Natural killer cell treated with Interleukin-12 subunit alpha and Interleukin-12 subunit beta and Interleukin-15 and Interleukin-18, amount 100 ng/mL, for 72 hours (primary cell): Measurements from ENCODE around the gene GLDC. TPM values are rescaled to one million over a fixed set of nuclear protein-coding genes. Genes with fewer than 3 reads are reported as not detected.
"Not testable (repeated sequence)": the region's sequence is repeated elsewhere in the genome, so short reads cannot be mapped to it uniquely, and the experiment has no call there.

ENCODE experiments used
- ATAC-seq, 2 donors: fragments of 150-1000 bp; cut with Tn5 transposase in 1 of 2; sonication (Bioruptor Pico), chemical (Tn5 transposase) in 1 of 2; 2 replicates each; pipeline ENCODE4 v1.10.0; 2021
- DNase-seq: peaks from one replicate; pipeline ENCODE4 v3.0.0; 2022; ENCODE audit warnings: low spot score
- H3K27ac Mint-ChIP-seq, 2 donors: 1 replicate in 1 of 2; 2 replicates in 1 of 2; pipeline ENCODE4 v1.8.0; 2022; ENCODE audit warnings: mixed read lengths in 2 of 2, mild to moderate bottlenecking in 1 of 2, moderate library complexity in 1 of 2
- H3K27me3 Mint-ChIP-seq, 2 donors: 1 replicate in 1 of 2; 2 replicates in 1 of 2; pipeline ENCODE4 v1.8.0; 2022; ENCODE audit warnings: mixed read lengths in 2 of 2
- H3K36me3 Mint-ChIP-seq: one replicate; pipeline ENCODE4 v1.8.0; 2022; ENCODE audit warnings: mixed read lengths
- H3K4me1 Mint-ChIP-seq, 2 donors: 1 replicate in 1 of 2; 2 replicates in 1 of 2; pipeline ENCODE4 v1.8.0; 2022; ENCODE audit warnings: low read depth in 2 of 2, mixed read lengths in 2 of 2, mild to moderate bottlenecking in 1 of 2
- H3K4me3 Mint-ChIP-seq: one replicate; pipeline ENCODE4 v1.8.0; 2022; ENCODE audit warnings: mixed read lengths
- H3K9me3 Mint-ChIP-seq: 2 replicates; pipeline ENCODE4 v1.8.0; 2022; ENCODE audit warnings: mixed read lengths
- total RNA-seq, 2 donors: library from RNA; stranded (reverse); gene quantifications; one replicate each; pipeline ENCODE4 v1.2.3, GENCODE V29; 2022

Gene GLDC
- total RNA-seq, 2 donors from 2014 or later, result 1.4 to 15.2 TPM

DNA sequence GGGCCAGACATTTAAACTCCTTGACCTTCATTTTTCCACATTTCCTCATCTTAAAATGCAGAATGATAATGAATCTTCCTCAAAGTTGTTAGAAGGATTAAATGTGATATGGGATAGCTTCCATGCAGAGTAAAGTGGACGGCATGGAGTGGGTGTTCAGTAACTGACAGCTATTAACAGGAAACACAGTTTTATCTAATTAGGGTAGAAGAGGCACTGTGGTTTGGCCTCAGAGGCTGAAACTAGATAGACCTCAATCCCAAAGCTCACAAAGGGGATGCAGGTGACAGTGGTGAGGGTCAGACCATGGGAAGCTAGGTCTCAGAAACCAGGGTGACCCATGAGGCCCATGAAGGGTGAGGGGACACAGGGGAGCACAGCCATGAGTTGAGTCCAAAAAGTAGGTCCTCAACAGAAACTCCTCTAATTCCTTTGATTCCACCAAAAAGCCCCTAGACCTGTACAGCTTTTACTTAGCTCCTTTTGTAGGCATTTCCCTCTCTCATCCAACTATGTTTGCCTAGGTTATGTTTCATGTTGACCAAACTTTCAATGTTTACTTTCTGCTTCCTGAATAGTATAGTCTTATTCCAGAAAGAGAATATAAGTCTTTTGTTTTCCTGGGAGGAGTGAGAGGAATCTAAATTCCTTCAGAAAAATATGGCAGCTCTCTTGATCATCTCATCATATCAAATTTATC is 27.9 kb upstream of the GLDC start:
- ATAC-seq, result no peak
- Mint-ChIP-seq H3K4me1 (no peaks in the 10 kb centered on the region), H3K4me3 (no peak overlapping the region), H3K27me3 (no peaks in the 10 kb centered on the region), H3K36me3 (no peaks in the 10 kb centered on the region), H3K27ac (no peak overlapping the region), H3K9me3 (no peaks in the 10 kb centered on the region)
- no peak for DNase-seq

DNA sequence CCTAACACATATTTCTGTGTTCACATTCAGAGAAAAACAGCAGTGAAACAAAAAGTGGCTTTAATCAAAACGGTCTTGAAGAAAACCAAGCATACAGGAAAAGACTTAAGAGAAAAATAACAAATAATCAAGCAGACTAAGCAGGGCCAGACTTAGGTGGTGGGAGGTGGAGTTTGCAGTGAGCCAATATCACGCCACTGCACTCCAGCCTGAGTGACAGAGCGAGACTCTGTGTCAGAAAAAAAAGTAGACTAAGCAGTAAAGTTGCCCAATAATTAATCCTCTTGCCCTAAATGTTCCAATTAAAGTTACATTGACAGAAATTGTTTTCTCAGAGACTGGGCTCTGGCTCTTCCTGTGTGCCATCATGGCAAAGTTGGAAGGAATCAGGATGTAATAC is 26.6 kb upstream of the GLDC start:
- no peaks in the 10 kb centered on the region for H3K9me3 Mint-ChIP-seq

DNA sequence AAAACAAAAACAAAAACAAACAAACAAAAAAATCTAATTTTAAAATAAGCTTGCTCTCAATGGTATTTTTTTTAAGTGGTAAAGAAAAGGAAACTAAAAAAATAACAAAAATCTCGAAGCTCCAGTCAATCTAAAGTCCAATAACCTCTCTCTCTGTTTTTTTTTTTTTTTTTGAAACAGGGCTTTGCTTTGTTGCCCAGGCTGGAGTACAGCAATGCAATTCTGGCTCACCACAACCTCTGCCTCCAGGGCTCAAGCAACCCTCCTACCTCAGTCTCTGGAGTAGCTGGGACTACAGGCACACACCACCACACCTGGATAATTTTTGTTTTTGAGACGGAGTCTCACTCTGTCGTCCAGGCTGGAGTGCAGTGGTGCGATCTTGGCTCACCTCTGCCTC is 25.9 kb upstream of the GLDC start:
- Mint-ChIP-seq H3K9me3 (no peaks in the 10 kb centered on the region), H3K4me3 (no peak overlapping the region), H3K27ac (no peak overlapping the region), H3K27me3 (no peaks in the 10 kb centered on the region), H3K36me3 (no peaks in the 10 kb centered on the region), H3K4me1 (peaks cover 0 to 2% of the 10 kb centered on the region in 2 donors)
- DNase-seq (no peak), ATAC-seq (no peak)

More for the DNA sequence above, 26.6 kb upstream of the GLDC start:
- peaks cover 0 to 2% of the 10 kb centered on the region in 2 donors for H3K4me1 Mint-ChIP-seq
- H3K27me3 Mint-ChIP-seq, result no peaks in the 10 kb centered on the region
- no peak overlapping the region for H3K4me3 Mint-ChIP-seq
- H3K27ac Mint-ChIP-seq, result no peak overlapping the region
- ATAC-seq (no peak), DNase-seq (no peak)
- H3K36me3 Mint-ChIP-seq, result no peaks in the 10 kb centered on the region

DNA sequence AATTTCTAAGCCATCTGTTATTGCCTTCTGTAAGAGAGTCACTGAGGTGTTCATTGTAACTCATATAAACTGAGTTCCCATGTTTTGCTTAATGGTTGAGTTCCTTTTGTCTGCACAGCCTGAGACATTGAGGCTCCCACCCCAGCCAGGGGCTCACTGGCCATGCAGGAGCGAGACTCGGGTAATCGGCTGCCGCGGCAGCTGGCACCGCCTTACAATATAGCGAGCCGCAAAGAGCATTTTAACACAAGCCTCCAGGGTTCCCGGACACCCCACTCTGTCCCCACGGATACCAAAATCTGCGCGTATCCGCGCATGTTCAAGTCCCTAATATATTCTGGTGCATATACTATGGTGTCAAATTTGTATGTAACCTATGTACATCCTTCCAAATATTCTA is 24.4 kb upstream of the GLDC start:
- no peak overlapping the region for H3K4me3 Mint-ChIP-seq
- H3K4me1 Mint-ChIP-seq, result peaks cover 0 to 2% of the 10 kb centered on the region in 2 donors
- no peaks in the 10 kb centered on the region for H3K9me3 Mint-ChIP-seq
- DNase-seq (no peak), ATAC-seq (no peak)
- no peaks in the 10 kb centered on the region for H3K36me3 Mint-ChIP-seq
- no peak overlapping the region for H3K27ac Mint-ChIP-seq
- no peaks in the 10 kb centered on the region for H3K27me3 Mint-ChIP-seq

DNA sequence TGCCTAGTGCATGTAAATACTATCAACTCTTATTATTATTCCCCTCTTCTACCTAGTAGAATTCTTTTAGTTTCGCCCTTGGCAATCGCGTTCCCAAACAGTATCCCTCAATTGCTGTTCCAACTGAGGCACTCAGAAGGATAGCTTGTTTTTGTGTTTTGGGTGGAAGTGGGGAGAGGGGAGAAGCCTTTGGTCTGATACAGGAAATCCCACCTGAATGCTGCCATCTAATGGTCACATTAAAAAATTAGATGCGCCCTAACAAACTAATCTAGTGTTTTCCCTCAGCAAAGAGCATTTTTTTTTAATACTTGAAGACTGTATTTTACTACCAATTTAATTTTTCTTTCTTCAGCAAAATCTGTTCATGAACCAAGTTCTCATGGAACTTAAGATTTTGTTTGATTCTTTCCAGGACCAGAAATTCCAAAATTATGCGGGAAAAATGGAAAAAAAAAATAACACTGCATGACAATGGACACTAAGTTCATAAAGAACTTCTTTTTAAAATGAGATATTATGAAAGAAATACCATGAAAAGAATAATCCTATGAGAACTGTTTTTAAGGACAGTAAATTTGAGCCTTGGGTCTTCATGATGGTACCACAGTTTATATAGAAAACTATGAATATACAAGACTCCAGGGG is 22.2 kb upstream of the GLDC start:
- Mint-ChIP-seq H3K4me1 (peaks cover 0 to 2% of the 10 kb centered on the region in 2 donors), H3K27me3 (no peaks in the 10 kb centered on the region), H3K27ac (no peak overlapping the region), H3K4me3 (no peak overlapping the region), H3K9me3 (no peaks in the 10 kb centered on the region), H3K36me3 (no peaks in the 10 kb centered on the region)
- no peak for DNase-seq
- ATAC-seq, result no peak

DNA sequence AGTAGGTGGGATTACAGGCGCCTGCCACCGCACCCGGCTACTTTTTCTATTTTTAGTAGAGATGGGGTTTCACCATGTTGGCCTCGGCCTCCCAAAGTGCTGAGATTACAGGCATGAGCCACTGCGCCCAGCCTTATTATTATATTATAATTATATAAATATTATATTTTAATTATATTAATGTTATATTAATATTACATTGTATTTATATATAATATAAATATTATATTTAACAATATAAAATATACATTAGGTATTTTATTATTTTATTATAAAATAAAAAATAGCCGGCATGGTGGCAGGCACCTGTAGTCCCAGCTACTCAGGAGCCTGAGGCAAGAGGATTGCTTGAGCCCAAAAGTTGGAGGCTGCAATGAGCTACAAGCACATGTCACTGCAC is 21.6 kb upstream of the GLDC start:
- H3K27ac Mint-ChIP-seq, result no peak overlapping the region
- H3K4me3 Mint-ChIP-seq, result no peak overlapping the region
- no peaks in the 10 kb centered on the region for H3K9me3 Mint-ChIP-seq
- no peak for DNase-seq
- peaks cover 0 to 2% of the 10 kb centered on the region in 2 donors for H3K4me1 Mint-ChIP-seq
- H3K27me3 Mint-ChIP-seq, result no peaks in the 10 kb centered on the region
- no peak for ATAC-seq
- no peaks in the 10 kb centered on the region for H3K36me3 Mint-ChIP-seq

DNA sequence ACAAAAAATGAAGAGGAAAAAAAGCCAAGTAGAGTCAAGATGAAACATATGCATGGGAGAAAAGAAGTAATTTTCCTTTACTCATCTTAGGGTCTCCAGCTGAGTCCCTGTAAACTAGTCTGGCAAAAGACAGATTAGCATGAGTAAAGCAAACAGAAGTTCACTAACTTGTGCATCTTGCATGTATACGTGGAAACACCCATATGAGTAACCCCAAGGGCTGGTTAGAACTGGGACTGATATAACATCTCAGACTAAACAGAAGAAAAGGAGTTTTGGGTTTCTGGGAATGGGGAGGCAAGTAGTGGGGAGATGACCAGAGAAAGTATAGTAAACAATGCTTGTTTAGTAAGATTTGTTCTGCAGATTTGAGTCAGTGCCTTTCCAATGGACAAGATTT is 20.1 kb upstream of the GLDC start:
- Mint-ChIP-seq H3K27ac (no peak overlapping the region), H3K4me3 (no peak overlapping the region), H3K27me3 (no peaks in the 10 kb centered on the region), H3K9me3 (no peaks in the 10 kb centered on the region), H3K36me3 (no peaks in the 10 kb centered on the region), H3K4me1 (peaks cover 0 to 2% of the 10 kb centered on the region in 2 donors)
- no peak for ATAC-seq
- no peak for DNase-seq

DNA sequence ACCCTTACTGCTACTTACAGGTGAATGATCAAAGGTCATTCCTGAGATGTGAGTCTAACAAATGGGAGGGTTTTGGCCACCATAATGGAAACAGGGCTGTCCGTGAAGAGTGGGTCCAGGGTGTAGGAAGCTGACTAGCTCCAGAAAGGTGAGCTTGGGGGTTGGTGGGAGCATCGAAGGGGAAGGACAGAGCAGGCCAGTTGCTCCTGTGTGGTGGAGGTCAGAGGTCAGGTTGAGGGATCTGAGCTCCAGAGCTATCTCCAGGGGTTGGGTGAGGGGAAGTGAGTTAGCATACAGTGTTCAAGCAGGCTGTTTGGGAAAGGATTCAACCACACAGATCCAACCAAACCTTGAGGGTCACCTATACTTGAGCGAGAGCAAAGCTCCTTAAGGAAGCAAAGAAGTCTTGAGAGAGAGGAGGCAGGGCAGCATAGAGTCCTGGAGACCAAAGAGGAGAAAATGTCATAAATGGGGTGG is 18.7 kb upstream of the GLDC start:
- ATAC-seq, result no peak
- DNase-seq, result no peak
- Mint-ChIP-seq H3K4me3 (no peak overlapping the region), H3K36me3 (no peaks in the 10 kb centered on the region), H3K4me1 (peaks cover 0 to 2% of the 10 kb centered on the region in 2 donors), H3K27me3 (no peaks in the 10 kb centered on the region), H3K27ac (no peak overlapping the region), H3K9me3 (no peaks in the 10 kb centered on the region)

DNA sequence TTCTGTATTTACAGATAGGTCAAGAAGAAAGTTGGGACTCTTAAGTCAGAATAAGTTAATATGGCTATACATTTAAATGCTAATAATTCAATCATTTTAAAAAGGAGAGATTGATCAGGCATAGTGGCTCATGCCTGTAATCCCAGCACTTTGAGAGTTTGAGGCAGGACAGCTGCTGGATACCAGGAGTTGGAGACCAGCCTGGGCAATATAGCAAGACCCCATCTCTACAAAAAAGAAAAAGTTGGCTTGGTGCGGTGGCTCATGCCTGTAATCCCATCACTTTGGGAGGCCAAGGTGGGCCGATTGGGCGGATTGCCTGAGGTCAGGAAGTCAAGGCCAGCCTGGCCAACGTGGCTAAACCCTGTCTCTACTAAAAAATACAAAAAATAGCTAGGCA is 15.0 kb upstream of the GLDC start:
- H3K4me1 Mint-ChIP-seq, result no peaks in the 10 kb centered on the region
- no peak overlapping the region for H3K27ac Mint-ChIP-seq
- no peaks in the 10 kb centered on the region for H3K36me3 Mint-ChIP-seq
- ATAC-seq (no peak), DNase-seq (no peak)
- H3K4me3 Mint-ChIP-seq, result no peak overlapping the region
- H3K9me3 Mint-ChIP-seq, result no peaks in the 10 kb centered on the region
- peaks cover 0 to 3% of the 10 kb centered on the region in 2 donors for H3K27me3 Mint-ChIP-seq

DNA sequence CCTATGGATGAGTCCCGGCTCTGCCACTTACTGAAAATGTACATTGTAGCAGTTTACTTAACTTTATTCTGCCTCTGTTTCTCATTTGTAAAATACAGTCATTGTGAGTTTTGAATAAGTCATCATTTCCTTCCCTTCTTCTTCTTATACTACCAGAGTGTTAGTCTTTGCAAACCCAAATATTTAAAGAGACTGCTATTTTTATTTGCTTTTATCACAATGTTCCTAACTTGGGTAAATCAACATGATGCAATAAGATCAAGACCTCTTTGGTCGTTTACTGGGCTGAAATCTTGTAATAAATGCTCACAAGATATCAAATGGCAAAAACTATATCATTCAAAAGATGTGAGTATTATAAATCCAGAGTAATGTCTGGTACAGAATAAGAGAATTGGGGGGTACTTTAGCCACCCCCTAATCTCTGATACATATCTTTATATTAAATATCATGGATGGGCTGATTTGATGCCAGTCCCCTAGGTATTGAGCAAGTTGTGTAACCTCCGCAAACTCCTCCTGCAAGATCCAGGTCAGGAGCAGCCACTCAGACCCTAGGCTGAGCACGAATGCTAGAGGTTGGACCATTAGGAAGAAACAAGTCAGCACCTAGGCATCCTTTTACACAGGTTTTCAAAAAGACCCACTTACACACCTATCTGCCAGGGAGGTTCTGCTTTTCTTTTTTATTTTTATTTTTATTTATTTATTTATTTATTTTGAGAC is 13.3 kb upstream of the GLDC start:
- DNase-seq (no peak), ATAC-seq (no peak)
- no peak overlapping the region for H3K27ac Mint-ChIP-seq
- H3K4me1 Mint-ChIP-seq, result peaks cover 5% of the 10 kb centered on the region in 2 donors
- peaks cover 10 to 12% of the 10 kb centered on the region in 2 donors for H3K27me3 Mint-ChIP-seq
- no peaks in the 10 kb centered on the region for H3K36me3 Mint-ChIP-seq
- H3K4me3 Mint-ChIP-seq, result no peak overlapping the region
- H3K9me3 Mint-ChIP-seq, result no peaks in the 10 kb centered on the region

DNA sequence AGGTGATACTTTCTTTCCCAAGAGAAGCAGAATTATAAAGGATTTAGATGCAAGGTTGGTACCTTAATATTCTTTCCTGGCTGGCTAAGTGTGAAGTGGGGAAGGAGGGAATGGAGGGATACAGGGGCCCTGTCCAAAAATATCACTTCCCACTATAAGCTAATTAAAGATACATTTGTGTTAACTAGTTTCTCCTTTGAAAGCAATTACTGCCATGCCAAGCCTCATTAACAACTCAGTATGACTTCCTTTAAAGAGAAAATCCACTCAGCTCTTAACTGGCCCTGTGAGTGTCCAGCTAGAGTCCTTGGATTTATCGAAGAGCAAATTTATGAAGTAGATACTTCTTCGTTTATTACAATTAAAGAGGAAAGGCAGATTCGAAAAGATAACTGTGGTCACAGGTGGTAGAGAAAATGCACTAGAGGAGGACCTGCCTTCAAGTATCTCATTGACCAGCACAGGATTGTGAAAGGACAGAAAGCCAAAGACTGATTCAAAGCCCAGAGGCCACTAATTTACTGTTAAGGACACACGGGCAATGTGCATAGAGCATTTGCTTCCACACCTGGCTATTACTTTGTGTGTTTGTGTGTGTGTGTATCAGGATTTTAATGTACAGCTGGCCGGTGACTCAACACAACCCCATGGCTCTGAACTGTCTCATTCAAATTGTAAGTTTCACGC is 11.2 kb upstream of the GLDC start:
- Mint-ChIP-seq H3K9me3 (no peaks in the 10 kb centered on the region), H3K4me3 (no peak overlapping the region), H3K27me3 (peaks cover 18 to 25% of the 10 kb centered on the region in 2 donors), H3K27ac (no peak overlapping the region), H3K36me3 (no peaks in the 10 kb centered on the region), H3K4me1 (peaks cover 5% of the 10 kb centered on the region in 2 donors)
- DNase-seq, result no peak
- no peak for ATAC-seq

DNA sequence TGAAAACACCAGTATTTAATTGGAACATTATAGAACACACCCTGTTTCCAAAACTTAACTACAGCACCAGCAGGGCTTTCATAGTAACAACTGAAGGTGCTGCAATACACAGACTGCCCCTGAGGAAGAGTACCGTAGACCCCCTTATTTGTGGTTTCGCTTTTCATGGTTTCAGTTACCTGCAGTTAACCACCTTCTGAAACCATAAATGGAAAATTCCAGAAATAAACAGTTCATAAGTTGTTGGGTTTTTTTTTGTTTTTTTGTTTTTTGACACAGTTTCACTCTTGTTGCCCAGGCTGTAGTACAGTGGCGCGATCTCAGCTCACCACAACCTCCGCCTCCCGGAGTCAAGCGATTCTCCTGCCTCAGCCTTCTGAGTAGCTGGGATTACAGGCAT is 9.5 kb upstream of the GLDC start:
- Mint-ChIP-seq H3K4me3 (peak overlapping the region; percentile 44), H3K27me3 (peaks cover 18 to 25% of the 10 kb centered on the region in 2 donors), H3K4me1 (peaks cover 5% of the 10 kb centered on the region in 2 donors), H3K9me3 (no peaks in the 10 kb centered on the region), H3K27ac (no peak overlapping the region), H3K36me3 (no peaks in the 10 kb centered on the region)
- DNase-seq, result no peak
- no peak for ATAC-seq

DNA sequence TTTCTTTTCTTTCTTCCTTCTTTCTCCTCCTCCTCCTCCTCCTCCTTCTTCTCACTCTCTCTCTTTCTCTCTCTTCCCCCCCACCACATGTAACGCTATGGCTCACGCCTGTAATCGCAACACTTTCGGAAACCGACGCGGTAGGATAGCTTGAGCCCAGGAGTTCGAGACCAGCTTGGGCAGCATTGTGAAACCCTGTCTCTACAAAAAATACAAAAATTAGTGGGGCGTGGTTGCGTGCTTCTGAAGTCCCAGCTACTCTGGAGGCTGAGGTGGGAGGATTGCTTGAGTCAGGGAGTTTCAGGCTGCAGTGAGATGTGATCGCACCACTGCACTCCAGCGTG is 736 bp upstream of the GLDC start:
- no peaks in the 10 kb centered on the region for H3K9me3 Mint-ChIP-seq
- no peak for DNase-seq
- H3K4me1 Mint-ChIP-seq, result peaks cover 15 to 17% of the 10 kb centered on the region in 2 donors
- H3K36me3 Mint-ChIP-seq, result peaks cover 5% of the 10 kb centered on the region
- H3K27me3 Mint-ChIP-seq, result peaks cover 51 to 66% of the 10 kb centered on the region in 2 donors
- peak overlapping the region; percentile 75 for H3K4me3 Mint-ChIP-seq
- H3K27ac Mint-ChIP-seq, result peak overlapping the region in 1 of 2 donors; percentile 60
- ATAC-seq, result no peak

DNA sequence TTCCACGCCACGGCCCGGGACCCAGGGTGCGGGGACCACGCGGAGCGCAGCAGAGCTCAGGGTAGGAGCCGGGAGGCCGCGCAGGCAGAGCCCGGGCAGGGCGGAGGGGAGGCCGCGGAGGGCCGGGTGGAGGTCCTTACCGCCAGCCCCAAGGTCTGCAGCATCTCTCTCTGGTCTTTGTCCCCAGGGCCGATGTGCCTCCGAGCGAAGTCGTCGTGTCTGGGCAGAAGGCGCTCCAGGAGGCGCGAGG is 499 bp downstream of the GLDC start:
- Mint-ChIP-seq H3K27me3 (peaks cover 62 to 79% of the 10 kb centered on the region in 2 donors), H3K4me3 (peak overlapping the region; percentile 65), H3K4me1 (peaks cover 15 to 17% of the 10 kb centered on the region in 2 donors)
- DNase-seq, H3K27ac Mint-ChIP-seq, H3K36me3 Mint-ChIP-seq, H3K9me3 Mint-ChIP-seq: not testable (repeated sequence)
- ATAC-seq, result peak in 1 of 2 donors; percentile 67
